Middle frontal gyrus (tissue), 1 donor: ENCODE measurements around the gene IRF2.

ENCODE experiments used
- DNase-seq: peaks from one replicate; pipeline ENCODE4 v3.0.0-alpha.2; 2015; ENCODE audit warnings: low spot score; ENCODE audit errors: extremely low spot score

IRF2 gene

GRCh38 chr4:184409911-184410692 is 64.2 kb downstream of the IRF2 start:
- DNase-seq: no peak

GRCh38 chr4:184409502-184409901 is 64.8 kb downstream of the IRF2 start:
- DNase-seq: no peak

- DNase-seq: no peak
These were observed 65.7 kb downstream of the IRF2 start for GRCh38 chr4:184408684-184409081.

GRCh38 chr4:184408021-184408683 is 66.2 kb downstream of the IRF2 start:
- no peak for DNase-seq

- DNase-seq: no peak
These were observed 67.4 kb downstream of the IRF2 start for GRCh38 chr4:184406958-184407391.

- no peak for DNase-seq
These were observed 70.3 kb downstream of the IRF2 start for GRCh38 chr4:184404047-184404446.

GRCh38 chr4:184403384-184403781 is 71.0 kb downstream of the IRF2 start:
- no peak for DNase-seq

GRCh38 chr4:184402740-184403383 is 71.5 kb downstream of the IRF2 start:
- DNase-seq: no peak

GRCh38 chr4:184402239-184402638 is 72.1 kb downstream of the IRF2 start:
- no peak for DNase-seq

GRCh38 chr4:184401397-184402171 is 72.8 kb downstream of the IRF2 start:
- DNase-seq: no peak

- no peak for DNase-seq
These were observed 73.5 kb downstream of the IRF2 start for GRCh38 chr4:184400891-184401290.

GRCh38 chr4:184400375-184400870 is 73.9 kb downstream of the IRF2 start:
- no peak for DNase-seq

- DNase-seq: no peak
These were observed 74.8 kb downstream of the IRF2 start for GRCh38 chr4:184399512-184399908.

- no peak for DNase-seq
These were observed 75.4 kb downstream of the IRF2 start for GRCh38 chr4:184398741-184399511.

- peak; percentile 36 for DNase-seq
These were observed 76.7 kb downstream of the IRF2 start for GRCh38 chr4:184397516-184398163.

- DNase-seq: no peak
These were observed 77.5 kb downstream of the IRF2 start for GRCh38 chr4:184396570-184397515.

GRCh38 chr4:184395971-184396391 is 78.4 kb downstream of the IRF2 start:
- no peak for DNase-seq

- DNase-seq: no peak
These were observed 78.9 kb downstream of the IRF2 start for GRCh38 chr4:184395451-184395917.
